Measurements from ENCODE around the gene NMNAT2.

The NMNAT2 gene

GRCh38 chr1:183308719-183309118 lies 109.5 kb downstream of the NMNAT2 start:
- DNase-seq = no peak

DNA sequence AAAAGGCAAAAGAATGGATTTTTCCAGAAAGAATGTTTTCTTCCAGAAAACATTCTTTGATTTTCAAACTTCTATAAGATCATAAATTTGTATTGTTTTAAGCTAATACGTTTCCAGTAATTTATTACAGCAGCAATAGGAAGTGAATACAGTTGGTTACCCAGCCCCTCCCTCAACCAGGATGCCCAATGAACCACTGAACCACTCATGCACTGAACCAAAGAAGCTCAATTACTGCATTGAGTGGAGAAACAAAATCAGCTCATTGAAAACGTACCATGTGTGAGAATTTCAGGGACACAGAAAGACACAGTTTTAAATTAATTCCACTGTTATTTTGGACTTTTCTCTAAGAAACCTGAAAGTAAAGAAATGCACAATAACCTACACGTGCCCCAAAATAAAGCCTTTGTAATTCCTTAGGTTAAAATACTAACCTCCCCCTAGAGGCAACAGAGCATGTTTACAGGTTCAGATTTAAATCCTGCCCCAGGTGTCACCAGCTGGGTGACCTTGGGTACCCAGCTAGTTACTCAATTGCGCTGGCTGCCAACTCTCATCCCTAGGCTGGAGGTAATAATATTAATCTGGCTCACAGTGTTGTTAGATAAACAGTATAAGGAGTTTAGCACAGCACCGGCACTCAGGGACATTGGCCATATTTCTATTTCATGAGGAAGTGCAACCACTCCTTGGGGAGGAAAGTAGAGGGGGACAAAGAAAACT lies 111.7 kb downstream of the NMNAT2 start:
- DNase-seq = no peak

DNA sequence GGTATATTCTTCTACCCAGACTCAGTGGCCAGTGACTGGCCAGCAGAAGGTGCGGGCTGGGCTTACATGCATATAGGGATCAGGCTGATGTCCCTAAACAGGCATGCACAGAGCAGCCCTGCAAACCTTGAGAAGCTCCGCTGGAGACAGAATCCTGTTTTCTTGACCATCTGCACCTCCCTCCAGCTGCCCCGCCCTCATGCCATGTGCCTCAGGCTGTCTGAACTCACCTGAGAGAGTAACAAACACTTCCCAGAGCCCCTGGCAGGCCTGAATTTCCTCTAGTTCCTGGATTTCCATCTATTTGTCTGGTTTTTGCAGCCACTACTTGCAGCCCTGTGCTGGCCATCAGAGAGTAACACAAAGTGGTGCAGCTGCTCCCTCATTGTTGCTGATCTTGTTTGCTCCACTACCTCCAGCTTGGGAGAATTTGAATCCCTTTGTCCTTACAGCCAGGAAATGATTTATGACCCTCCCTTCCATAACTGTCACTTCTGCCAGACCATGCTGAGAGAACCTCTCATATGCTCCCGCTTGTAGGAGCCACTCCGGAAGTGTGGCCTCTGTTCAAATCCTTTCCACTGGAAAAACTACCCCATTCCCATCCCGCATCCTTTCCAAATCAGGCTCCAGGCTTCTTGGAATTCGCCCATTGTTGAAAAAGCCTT lies 113.6 kb downstream of the NMNAT2 start:
- no peak for DNase-seq

GRCh38 chr1:183303901-183304300 lies 114.3 kb downstream of the NMNAT2 start:
- DNase-seq = no peak

DNA sequence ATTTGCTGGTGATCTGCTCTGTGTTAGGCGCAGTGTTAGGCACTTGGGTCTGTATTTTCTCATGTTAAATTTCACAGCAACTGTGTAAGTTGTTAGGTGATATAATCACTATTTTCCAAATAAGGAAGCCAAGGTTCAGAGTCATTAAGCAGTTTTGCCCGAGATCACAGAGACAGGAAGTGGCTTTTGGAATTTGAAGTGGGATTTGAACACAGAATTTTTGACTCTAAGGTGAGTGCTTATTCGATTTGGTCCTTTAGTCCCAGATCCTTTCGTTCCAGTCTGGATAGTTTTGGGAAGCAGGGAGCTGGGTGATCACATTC lies 114.9 kb downstream of the NMNAT2 start:
- DNase-seq = no peak

- no peak for DNase-seq
Observed at GRCh38 chr1:183302452-183303322, 115.5 kb downstream of the NMNAT2 start.

DNA sequence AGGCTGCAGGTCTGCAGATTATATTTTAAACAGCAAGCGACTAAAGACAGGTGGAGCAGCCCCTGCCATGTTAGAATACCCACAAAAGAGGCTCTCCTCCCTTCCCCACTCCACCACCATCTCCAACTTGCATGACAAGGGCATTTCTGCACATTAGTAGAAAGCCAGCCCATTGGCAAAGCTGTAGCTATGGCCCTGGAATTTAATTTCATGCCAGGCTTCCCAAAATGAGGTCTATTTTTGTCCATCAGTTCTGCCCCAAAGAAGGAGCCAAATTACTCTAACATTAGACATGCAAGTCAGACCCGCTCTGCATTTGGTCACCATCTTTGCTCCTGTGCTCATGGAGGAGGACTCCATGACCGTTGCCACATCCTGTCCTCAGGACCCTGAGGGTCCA lies 116.9 kb downstream of the NMNAT2 start:
- DNase-seq = no peak

- no peak for DNase-seq
Observed at GRCh38 chr1:183300828-183301227, 117.4 kb downstream of the NMNAT2 start.

DNA sequence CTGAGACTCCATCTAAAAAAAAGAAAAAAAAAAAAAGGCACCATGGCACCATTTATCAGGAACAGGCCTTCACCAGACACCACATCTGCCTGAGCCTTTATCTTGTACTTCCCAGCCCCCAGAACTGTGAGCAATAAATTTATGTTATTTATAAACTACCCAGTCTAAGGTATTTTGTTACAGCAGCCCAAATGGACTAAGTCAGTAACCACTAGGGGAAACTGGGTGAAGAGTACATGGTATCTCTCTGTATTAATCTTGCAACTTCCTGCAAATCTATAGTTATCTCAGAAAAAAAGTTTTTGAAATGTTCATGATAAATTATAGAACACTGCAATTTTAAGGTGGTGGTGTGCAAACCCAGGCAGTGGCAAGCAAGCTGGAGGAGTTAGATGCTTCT lies 117.8 kb downstream of the NMNAT2 start:
- no peak for DNase-seq

DNA sequence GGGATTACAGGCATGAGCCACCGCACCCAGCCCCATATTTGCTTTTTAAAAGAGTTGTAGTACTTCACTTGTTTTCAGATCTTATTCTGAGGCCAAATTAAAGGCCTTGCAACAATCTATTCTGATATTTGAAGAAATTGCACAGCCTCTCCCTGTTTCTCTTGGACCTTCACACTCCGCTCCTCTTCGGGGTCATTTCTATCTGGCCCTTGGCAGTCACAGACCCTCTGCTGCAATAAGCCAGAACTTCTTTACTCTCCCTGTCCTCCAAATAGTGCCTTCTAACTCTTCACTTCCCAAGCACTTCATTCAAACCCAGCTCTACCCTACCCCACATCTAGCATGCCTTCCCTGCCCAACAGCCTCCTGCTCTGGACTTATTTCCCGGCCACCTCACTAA lies 121.4 kb downstream of the NMNAT2 start:
- no peak for DNase-seq

GRCh38 chr1:183295521-183295920 lies 122.7 kb downstream of the NMNAT2 start:
- no peak for DNase-seq

DNA sequence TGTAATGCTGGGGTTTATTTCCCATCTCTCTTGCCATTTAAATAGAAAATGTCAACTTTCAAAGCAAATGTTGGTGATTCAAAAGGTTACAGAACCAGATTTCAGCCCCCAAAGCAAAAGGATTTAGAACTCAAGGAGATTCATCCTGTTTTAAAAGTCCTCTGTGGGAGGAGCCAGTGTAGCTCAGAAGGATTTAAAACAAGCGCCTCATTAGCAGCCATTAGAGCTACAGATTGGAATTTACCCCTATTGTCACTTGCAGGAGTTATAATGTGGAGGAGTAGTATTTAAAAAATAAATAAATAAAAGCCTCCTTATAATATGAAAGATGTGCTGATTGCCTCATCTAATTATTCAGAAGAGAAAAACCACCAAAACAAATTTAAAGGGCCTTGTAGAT lies 124.3 kb downstream of the NMNAT2 start:
- no peak for DNase-seq

- no peak for DNase-seq
Observed at GRCh38 chr1:183293241-183293640, 124.9 kb downstream of the NMNAT2 start.

- DNase-seq = no peak
Observed at GRCh38 chr1:183291802-183292514, 126.2 kb downstream of the NMNAT2 start.

DNA sequence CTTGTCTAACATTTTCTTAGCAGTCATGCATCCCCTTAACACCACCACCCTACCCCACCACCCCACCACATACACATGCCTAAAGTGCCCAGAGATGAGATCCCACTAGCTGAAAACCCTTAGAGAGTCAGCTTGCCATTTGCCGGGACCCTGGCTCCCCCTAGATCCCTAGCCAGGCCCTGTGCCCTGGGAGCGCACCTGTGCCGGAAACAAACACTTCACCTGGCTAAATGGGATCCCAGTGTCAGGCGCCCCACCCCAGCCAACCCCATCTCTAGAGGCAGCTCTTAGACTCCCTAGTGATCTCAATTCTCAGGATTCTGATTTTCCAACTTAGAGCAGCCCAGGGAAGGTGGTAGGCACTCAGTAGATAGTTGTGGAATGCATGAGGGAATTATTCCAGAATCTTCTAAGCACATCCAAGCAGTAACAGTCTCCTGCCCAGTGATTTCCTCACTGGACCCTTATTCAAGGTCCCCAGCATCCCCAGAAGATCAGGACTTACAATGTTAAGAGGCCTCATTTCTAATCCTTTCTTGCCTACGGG lies 126.9 kb downstream of the NMNAT2 start:
- DNase-seq = no peak

GRCh38 chr1:183290628-183291027 lies 127.6 kb downstream of the NMNAT2 start:
- DNase-seq = no peak

GRCh38 chr1:183289051-183289496 lies 129.1 kb downstream of the NMNAT2 start:
- DNase-seq = no peak

DNA sequence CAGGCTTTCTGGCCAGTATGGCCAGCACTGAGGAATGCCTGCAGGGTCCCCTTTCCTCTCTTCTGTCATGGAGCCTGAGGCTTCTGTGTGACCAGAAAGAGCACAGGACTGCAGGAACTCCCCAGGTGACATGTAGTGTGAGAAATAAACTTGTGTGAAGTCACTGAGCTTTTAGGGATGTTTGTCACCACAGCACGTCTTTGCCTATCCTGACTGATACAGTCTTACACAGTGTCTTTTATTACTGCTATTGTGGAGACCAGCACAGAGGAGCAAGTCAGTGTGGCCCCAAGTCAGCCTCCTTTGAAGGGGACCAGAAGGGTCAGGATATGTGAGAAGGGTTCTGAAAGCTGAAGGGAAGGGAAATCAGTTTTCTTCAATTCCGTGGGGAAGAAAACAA lies 129.6 kb downstream of the NMNAT2 start:
- no peak for DNase-seq

DNA sequence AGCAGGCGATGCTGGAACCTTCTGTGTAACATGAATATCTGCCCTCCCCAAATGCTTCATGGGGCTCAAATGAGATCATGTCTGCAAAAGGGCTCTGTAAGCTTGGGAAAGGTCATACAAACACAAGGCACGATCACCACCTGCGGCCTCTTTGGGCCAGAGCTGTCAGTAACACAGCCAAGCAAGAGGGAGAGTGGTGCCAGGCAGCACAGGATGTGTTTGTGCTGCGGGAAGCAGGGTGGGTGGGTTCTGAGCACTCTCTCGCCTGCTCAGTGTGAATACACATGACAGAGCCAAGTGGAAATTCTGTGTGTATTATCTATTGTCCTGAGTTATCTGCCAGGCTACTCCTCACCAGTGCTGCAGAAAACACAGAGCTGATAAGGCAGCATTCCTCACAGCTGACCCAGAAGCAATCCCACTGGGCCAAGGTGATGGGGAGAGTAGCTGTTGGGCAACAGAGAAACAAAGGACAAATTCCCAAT lies 130.9 kb downstream of the NMNAT2 start:
- no peak for DNase-seq

DNA sequence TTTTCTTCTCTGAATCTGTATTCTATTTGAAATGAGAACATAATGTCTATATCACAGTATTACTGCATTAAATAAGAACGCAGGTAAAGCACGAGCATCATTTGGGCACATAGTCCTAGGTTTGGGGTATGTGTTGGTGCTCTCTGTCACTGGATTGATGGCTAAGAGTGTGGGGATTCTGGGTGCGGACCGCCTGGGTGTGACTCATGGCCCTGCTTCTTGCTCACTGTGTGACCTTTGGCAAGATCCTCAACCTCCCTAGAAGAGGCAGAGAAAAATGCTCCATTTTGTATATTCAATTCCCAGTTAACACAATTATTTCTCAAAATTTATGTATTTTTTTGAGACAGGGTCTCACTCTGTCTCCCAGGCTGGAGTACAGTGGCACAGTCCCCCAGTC lies 132.4 kb downstream of the NMNAT2 start:
- no peak for DNase-seq

GRCh38 chr1:183285256-183285655 lies 132.9 kb downstream of the NMNAT2 start:
- DNase-seq = no peak

DNA sequence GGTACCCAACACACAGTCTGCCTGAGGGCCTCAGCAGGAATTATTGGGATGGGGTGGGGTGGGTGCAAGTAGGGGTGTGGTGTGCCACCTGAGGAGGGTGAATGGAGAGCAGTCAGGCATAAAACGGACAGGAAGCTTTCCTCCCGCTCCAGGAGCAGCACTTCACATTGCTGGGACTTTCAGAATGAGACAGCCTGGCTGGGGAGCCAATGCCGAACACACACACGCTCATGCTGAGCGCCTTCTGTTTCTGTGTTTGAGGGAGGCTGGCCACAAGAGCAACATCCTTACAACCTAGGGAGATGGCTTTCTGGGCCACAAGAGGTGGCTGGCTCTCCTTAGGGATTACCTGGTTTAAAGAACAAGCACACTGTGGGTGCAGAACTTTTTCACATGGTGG lies 134.1 kb downstream of the NMNAT2 start:
- no peak for DNase-seq

GRCh38 chr1:183283286-183283685 lies 134.9 kb downstream of the NMNAT2 start:
- no peak for DNase-seq

All from stimulated activated CD4-positive, alpha-beta T cell treated with anti-CD3 and anti-CD28 coated beads, Interleukin-4, amount 100 ng/mL, for 24 hours (primary cell).